B cell (primary cell): ENCODE data around the gene C15orf40. TPM values are rescaled to one million over a fixed set of nuclear protein-coding genes. Genes with fewer than 3 reads are reported as not detected.

Experiments used
- ATAC-seq: fragments of 200-7000 bp; cut with Tn5 transposase; one replicate; pipeline ENCODE4 v1.10.0; 2021; ENCODE audit warnings: low read depth, mild to moderate bottlenecking, moderate number of reproducible peaks, moderate library complexity
- CTCF ChIA-PET: fragments of 350-600 bp; sonication (Branson Sonifier 250); formaldehyde crosslinking; loops from one replicate; lab custom pipeline; 2021; ENCODE audit warnings: antibody characterized with exemption, inconsistent platforms; lab: Charles Lee
- POLR2A ChIA-PET: fragments of 350-600 bp; sonication (Branson Sonifier 250); formaldehyde crosslinking; loops from one replicate; lab custom pipeline; 2021; ENCODE audit warnings: antibody characterized with exemption; lab: Charles Lee
- DNase-seq: peaks from one replicate; pipeline ENCODE4 v3.0.0; 2013
- H2AFZ ChIP-seq: 2 replicates; pipeline ENCODE4 v1.6.1; 2012; ENCODE audit warnings: mild to moderate bottlenecking, low read depth, low read length; ENCODE audit not compliant: insufficient read depth, poor library complexity, severe bottlenecking
- H3K27ac ChIP-seq, 2 donors: 1 replicate in 1 of 2; 2 replicates in 1 of 2; pipeline ENCODE4 v1.5.1; 2012 to 2013; ENCODE audit warnings: low read length in 2 of 2, mild to moderate bottlenecking in 2 of 2, moderate library complexity in 1 of 2
- H3K27me3 ChIP-seq, 4 experiments: fragments of 200-600 bp in 1 of 4; sonication (generic) in 1 of 4; replicated peaks in 1 of 4; 1 replicate in 2 of 4; 2 replicates in 2 of 4; pipeline versions ENCODE4 v1.6.1 to v1.7.0; 2013 to 2016; ENCODE audit warnings: low read length in 3 of 4, mild to moderate bottlenecking in 2 of 4, mixed read lengths in 1 of 4, moderate library complexity in 1 of 4; ENCODE audit not compliant: insufficient read depth in 4 of 4, control insufficient read depth in 3 of 4; ENCODE audit errors: control extremely low read depth in 1 of 4
- H3K36me3 ChIP-seq, 2 experiments: replicated peaks in 1 of 2; 1 replicate in 1 of 2; 2 replicates in 1 of 2; pipeline versions ENCODE4 v1.6.1 to v1.7.1; 2013; ENCODE audit warnings: low read length in 1 of 2; ENCODE audit not compliant: insufficient read depth in 2 of 2, control insufficient read depth in 1 of 2; ENCODE audit errors: control extremely low read depth in 1 of 2, extremely low read depth in 1 of 2
- H3K4me1 ChIP-seq, 2 donors: fragments of 200-600 bp in 1 of 2; sonication (generic) in 1 of 2; 1 replicate in 1 of 2; 2 replicates in 1 of 2; pipeline versions ENCODE4 v1.5.1 to v1.6.1; 2013 to 2017; ENCODE audit warnings: low read length in 2 of 2; ENCODE audit not compliant: control insufficient read depth in 2 of 2, insufficient read depth in 2 of 2
- H3K4me2 ChIP-seq: replicated peaks from 2 replicates; pipeline ENCODE3; 2012; ENCODE audit warnings: mild to moderate bottlenecking, low read depth, low read length; ENCODE audit not compliant: poor library complexity, severe bottlenecking
- H3K4me3 ChIP-seq, 5 experiments: fragments of 200-600 bp in 1 of 5; sonication (generic) in 1 of 5; 1 replicate in 3 of 5; 2 replicates in 2 of 5; pipeline versions ENCODE4 v1.5.1 to v1.7.0; 2011 to 2016; ENCODE audit warnings: low read length in 4 of 5, mild to moderate bottlenecking in 4 of 5, low read depth in 2 of 5, control low read depth in 1 of 5, moderate library complexity in 1 of 5; ENCODE audit not compliant: insufficient read depth in 1 of 5; ENCODE audit errors: control extremely low read depth in 1 of 5, extremely low read depth in 1 of 5
- H3K79me2 ChIP-seq: fragments of 200-600 bp; sonication (generic); one replicate; pipeline ENCODE4 v1.6.0; 2016; ENCODE audit warnings: low read length; ENCODE audit not compliant: control insufficient read depth, insufficient read depth
- H3K9ac ChIP-seq: fragments of 200-600 bp; sonication (generic); 2 replicates; pipeline ENCODE4 v1.6.1; 2017; ENCODE audit warnings: mild to moderate bottlenecking, low read length, moderate library complexity
- H3K9me3 ChIP-seq, 3 donors: one replicate each; pipeline versions ENCODE4 v1.6.1 to v1.7.1; 2013; ENCODE audit warnings: low read length in 2 of 3; ENCODE audit not compliant: control insufficient read depth in 2 of 3, insufficient read depth in 1 of 3; ENCODE audit errors: control extremely low read depth in 1 of 3
- H4K20me1 ChIP-seq: 2 replicates; pipeline ENCODE4 v1.6.0; 2012; ENCODE audit warnings: mild to moderate bottlenecking, low read length; ENCODE audit not compliant: insufficient read depth, control insufficient read depth, poor library complexity, severe bottlenecking
- H3K27ac Mint-ChIP-seq: one replicate; pipeline ENCODE4 v1.8.0; 2021; ENCODE audit warnings: mixed read lengths
- H3K27me3 Mint-ChIP-seq: one replicate; pipeline ENCODE4 v1.8.0; 2021; ENCODE audit warnings: mixed read lengths
- H3K4me1 Mint-ChIP-seq: one replicate; pipeline ENCODE4 v1.8.0; 2021; ENCODE audit warnings: mixed read lengths
- H3K4me3 Mint-ChIP-seq: one replicate; pipeline ENCODE4 v1.8.0; 2021; ENCODE audit warnings: mixed read lengths
- H3K9me3 Mint-ChIP-seq: one replicate; pipeline ENCODE4 v1.8.0; 2022; ENCODE audit warnings: mixed read lengths; ENCODE audit not compliant: insufficient read depth
- EZH2 ChIP-seq: IDR thresholded peaks from 2 replicates; pipeline ENCODE4 v1.6.1; 2012; ENCODE audit warnings: borderline replicate concordance, low read depth, mild to moderate bottlenecking, moderate library complexity, low read length; ENCODE audit not compliant: insufficient read depth, poor library complexity, severe bottlenecking
- WGBS: methylation state at CpG from one replicate; pipeline ENCODE4 v1.1.5; 2013; ENCODE audit warnings: missing lambda C conversion rate; ENCODE audit not compliant: insufficient coverage; 5-methylcytosine and 5-hydroxymethylcytosine counted together
- intact Hi-C: fragments of 100-400 bp; cut with micrococcal nuclease; formaldehyde crosslinking; loops from one replicate; pipeline ENCODE4 v1.10.0; 2022
- polyA plus RNA-seq: library from polyadenylated mRNA; depleted of rRNA; stranded (reverse); fragments of >200 nt; gene quantifications from 2 replicates; pipeline ENCODE4 v1.2.3, GENCODE V29; 2012
- total RNA-seq, 2 donors: library from RNA; stranded (reverse); fragments of 120-200 nt in 1 of 2; gene quantifications; 1 replicate in 1 of 2; 2 replicates in 1 of 2; pipeline versions ENCODE4 v1.2.3 to v1.2.4, GENCODE V29; 2013 to 2022
- TF ChIP-seq, protein P1 (sequence below): fragments of 200-600 bp; IDR thresholded peaks from one replicate; pipeline ENCODE4 v1.8.0; 2022; ENCODE audit warnings: antibody characterized with exemption, mild to moderate bottlenecking

Gene C15orf40
- total and polyA plus RNA-seq, 2 donors (not counting 1 experiment from before 2014, with no cell fraction given), result 24.0 to 40.7 TPM

DNA sequence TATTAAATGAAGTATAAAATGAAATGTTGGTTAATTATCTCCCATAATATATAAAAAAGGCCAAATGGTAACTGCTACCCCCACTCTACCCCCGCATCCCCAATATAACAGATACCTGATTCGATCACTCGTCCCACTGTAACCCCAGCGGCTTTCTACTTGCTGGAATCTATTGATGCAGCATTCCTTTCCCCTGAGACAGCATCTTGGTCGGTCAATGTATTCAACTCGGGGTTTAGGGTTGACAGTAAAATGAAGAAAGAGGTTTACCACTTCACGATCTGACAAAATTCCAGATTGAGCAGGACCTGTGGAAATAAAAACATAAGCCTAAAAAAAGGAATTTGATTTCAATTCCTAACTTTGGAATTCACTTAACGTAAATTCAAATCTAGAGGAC lies 18.6 kb upstream of the C15orf40 start:
- TF ChIP-seq, protein P1, sequence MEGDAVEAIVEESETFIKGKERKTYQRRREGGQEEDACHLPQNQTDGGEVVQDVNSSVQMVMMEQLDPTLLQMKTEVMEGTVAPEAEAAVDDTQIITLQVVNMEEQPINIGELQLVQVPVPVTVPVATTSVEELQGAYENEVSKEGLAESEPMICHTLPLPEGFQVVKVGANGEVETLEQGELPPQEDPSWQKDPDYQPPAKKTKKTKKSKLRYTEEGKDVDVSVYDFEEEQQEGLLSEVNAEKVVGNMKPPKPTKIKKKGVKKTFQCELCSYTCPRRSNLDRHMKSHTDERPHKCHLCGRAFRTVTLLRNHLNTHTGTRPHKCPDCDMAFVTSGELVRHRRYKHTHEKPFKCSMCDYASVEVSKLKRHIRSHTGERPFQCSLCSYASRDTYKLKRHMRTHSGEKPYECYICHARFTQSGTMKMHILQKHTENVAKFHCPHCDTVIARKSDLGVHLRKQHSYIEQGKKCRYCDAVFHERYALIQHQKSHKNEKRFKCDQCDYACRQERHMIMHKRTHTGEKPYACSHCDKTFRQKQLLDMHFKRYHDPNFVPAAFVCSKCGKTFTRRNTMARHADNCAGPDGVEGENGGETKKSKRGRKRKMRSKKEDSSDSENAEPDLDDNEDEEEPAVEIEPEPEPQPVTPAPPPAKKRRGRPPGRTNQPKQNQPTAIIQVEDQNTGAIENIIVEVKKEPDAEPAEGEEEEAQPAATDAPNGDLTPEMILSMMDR, result no peak
- no peak for TF ChIP-seq EZH2
- peaks cover 1% of the 10 kb centered on the region for H3K4me1 Mint-ChIP-seq
- H3K9me3 Mint-ChIP-seq, result peaks cover 5% of the 10 kb centered on the region
- H3K4me2 ChIP-seq, result no peak overlapping the region
- H4K20me1 ChIP-seq, result peaks cover 31% of the 10 kb centered on the region
- DNase-seq, result no peak
- intact Hi-C loops, result no loop called here
- H3K27ac Mint-ChIP-seq, result no peak overlapping the region
- H3K79me2 ChIP-seq, result peaks cover 63% of the 10 kb centered on the region
- H3K9me3 ChIP-seq, result peaks cover 0 to 3% (median 0%) of the 10 kb centered on the region in 3 donors
- peaks cover 4 to 46% of the 10 kb centered on the region in 2 experiments for H3K36me3 ChIP-seq
- H3K27me3 Mint-ChIP-seq, result no peaks in the 10 kb centered on the region
- H3K4me3 ChIP-seq, result no peak overlapping the region
- no peak overlapping the region for H3K4me3 Mint-ChIP-seq
- ChIA-PET POLR2A (no interaction called here), CTCF (no interaction called here)
- H3K27me3 ChIP-seq, result no peaks in the 10 kb centered on the region
- H3K4me1 ChIP-seq, result no peaks in the 10 kb centered on the region
- no peak overlapping the region for H3K27ac ChIP-seq
- H3K9ac ChIP-seq, result no peak overlapping the region
- no peak overlapping the region for H2AFZ ChIP-seq
- no peak for ATAC-seq
- WGBS, result 100% methylated on average over 2 of the region's 8 CpGs

DNA sequence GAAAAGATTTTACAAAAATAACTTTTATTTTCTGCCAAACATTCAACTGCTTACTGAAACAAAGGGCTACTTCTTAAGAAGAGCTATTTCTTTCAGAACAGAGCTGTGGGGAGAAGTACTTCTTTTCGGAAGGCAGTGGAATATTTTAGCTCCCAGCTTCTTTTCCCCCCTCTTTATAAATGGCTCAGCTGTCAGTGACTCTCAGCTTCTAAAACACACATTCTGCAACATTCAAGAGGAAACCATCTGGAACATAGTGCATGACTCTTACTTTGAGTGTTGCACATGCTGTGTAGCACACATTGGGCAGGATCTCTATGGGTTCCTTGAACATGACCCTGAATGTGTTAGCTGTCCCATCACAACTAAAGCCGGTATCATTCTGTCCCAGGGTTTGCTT lies 7.0 kb upstream of the C15orf40 start:
- Mint-ChIP-seq H3K4me3 (no peak overlapping the region), H3K27ac (no peak overlapping the region), H3K4me1 (peaks cover 13% of the 10 kb centered on the region), H3K9me3 (no peaks in the 10 kb centered on the region), H3K27me3 (no peaks in the 10 kb centered on the region)
- H3K36me3 ChIP-seq, result peaks cover 8 to 34% of the 10 kb centered on the region in 2 experiments
- ChIA-PET CTCF (interaction anchor here (1.1 to 1.6 kb wide), 2 partner anchors 19 to 478 kb away, joined by 3 to 6 read pairs; no protein-coding TSS in a partner anchor), POLR2A (no interaction called here)
- H3K79me2 ChIP-seq, result no peaks in the 10 kb centered on the region
- H3K4me1 ChIP-seq, result no peaks in the 10 kb centered on the region
- no peaks in the 10 kb centered on the region for H4K20me1 ChIP-seq
- H2AFZ ChIP-seq, result no peak overlapping the region
- H3K9me3 ChIP-seq, result no peaks in the 10 kb centered on the region
- no CpG with 5 or more reads among the region's 2 CpGs for WGBS
- TF ChIP-seq EZH2, result no peak
- TF ChIP-seq, protein P1, result no peak
- no peak overlapping the region for H3K4me3 ChIP-seq
- intact Hi-C loops, result no loop called here
- no peaks in the 10 kb centered on the region for H3K27me3 ChIP-seq
- H3K4me2 ChIP-seq, result no peak overlapping the region
- DNase-seq (no peak), ATAC-seq (no peak)
- H3K9ac ChIP-seq, result no peak overlapping the region
- H3K27ac ChIP-seq, result no peak overlapping the region
